Activated CD4-positive, alpha-beta memory T cell treated with anti-CD3 and anti-CD28 coated beads for 36 hours (primary cell): ENCODE data around the gene LRFN5. TPM values are rescaled to one million over a fixed set of nuclear protein-coding genes. Genes with fewer than 3 reads are reported as not detected.

ENCODE experiments used
- CTCF ChIA-PET: fragments of 350-600 bp; sonication (Branson Sonifier 250); formaldehyde crosslinking; loops from one replicate; lab custom pipeline; 2021; ENCODE audit warnings: antibody characterized with exemption, inconsistent platforms; lab: Charles Lee
- POLR2A ChIA-PET: fragments of 350-600 bp; sonication (Branson Sonifier 250); formaldehyde crosslinking; loops from one replicate; lab custom pipeline; 2021; ENCODE audit warnings: antibody characterized with exemption; lab: Charles Lee
- DNase-seq: peaks from one replicate; pipeline ENCODE4 v3.0.0-alpha.2; 2020
- H3K27ac Mint-ChIP-seq: one replicate; pipeline ENCODE4 v1.8.0; 2021; ENCODE audit warnings: mixed read lengths
- H3K27me3 Mint-ChIP-seq: one replicate; pipeline ENCODE4 v1.8.0; 2021; ENCODE audit warnings: mixed read lengths
- H3K36me3 Mint-ChIP-seq: one replicate; pipeline ENCODE4 v1.8.0; 2021; ENCODE audit warnings: mixed read lengths
- H3K4me1 Mint-ChIP-seq: one replicate; pipeline ENCODE4 v1.8.0; 2021; ENCODE audit warnings: low read depth, mixed read lengths
- H3K4me3 Mint-ChIP-seq: one replicate; pipeline ENCODE4 v1.8.0; 2021; ENCODE audit warnings: mild to moderate bottlenecking, mixed read lengths
- H3K9me3 Mint-ChIP-seq: one replicate; pipeline ENCODE4 v1.8.0; 2021; ENCODE audit warnings: mixed read lengths
- intact Hi-C: fragments of 100-400 bp; cut with micrococcal nuclease; formaldehyde crosslinking; loops from one replicate; pipeline ENCODE4 v1.15.1; 2023
- total RNA-seq, 2 experiments: library from RNA; stranded (reverse); gene quantifications; one replicate each; pipeline ENCODE4 v1.2.3, GENCODE V29; 2021

LRFN5 gene
- total RNA-seq, 2 experiments from 2014 or later = not detected

DNA sequence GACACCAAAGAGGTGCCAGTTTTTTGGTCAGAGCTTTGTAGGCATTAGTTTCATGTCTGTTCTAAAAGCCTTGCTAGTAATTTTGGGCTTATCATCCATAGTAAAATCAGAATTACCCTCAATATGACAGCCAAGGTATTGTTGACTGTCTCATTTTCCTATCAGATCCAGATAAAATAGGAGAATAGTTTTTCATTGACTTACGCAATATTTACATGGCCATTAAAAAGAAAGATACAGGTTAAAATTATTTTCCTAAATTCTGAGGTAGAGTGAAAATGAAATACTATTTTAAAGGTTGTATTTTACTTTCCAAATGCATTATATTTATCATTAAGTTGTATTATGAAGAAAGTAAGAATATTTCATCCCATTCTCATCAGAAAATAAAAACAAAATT is 203.7 kb downstream of the LRFN5 start:
- Mint-ChIP-seq H3K36me3 (no peaks in the 10 kb centered on the region), H3K4me1 (no peaks in the 10 kb centered on the region), H3K9me3 (no peaks in the 10 kb centered on the region), H3K27ac (no peak overlapping the region), H3K4me3 (no peak overlapping the region), H3K27me3 (no peaks in the 10 kb centered on the region)
- DNase-seq = no peak
- POLR2A ChIA-PET = no interaction called here
- intact Hi-C loops = no loop called here
- CTCF ChIA-PET = no interaction called here

DNA sequence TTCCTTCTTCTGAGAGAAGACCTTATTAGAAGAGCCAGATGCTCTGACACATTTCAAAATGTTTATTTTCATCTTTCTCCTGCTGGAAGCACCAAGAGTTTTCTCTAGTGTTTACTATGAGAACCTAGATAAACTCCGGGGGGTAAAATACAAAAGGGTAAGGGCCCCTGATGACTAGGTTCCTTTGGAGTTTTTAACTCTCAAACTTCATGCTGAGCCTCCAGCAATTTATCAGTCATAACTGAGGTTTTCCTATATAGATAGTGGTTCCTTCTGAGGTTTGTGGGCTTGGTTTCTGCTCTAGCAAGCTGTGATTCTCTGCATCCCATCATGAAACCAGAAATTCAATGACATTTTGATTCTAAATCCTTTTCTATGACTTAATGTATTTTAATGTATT is 210.9 kb downstream of the LRFN5 start:
- Mint-ChIP-seq H3K36me3 (no peaks in the 10 kb centered on the region), H3K4me1 (no peaks in the 10 kb centered on the region), H3K27ac (no peak overlapping the region), H3K4me3 (no peak overlapping the region), H3K27me3 (no peaks in the 10 kb centered on the region), H3K9me3 (no peaks in the 10 kb centered on the region)
- intact Hi-C loops = no loop called here
- POLR2A ChIA-PET = no interaction called here
- DNase-seq = no peak
- CTCF ChIA-PET = no interaction called here

DNA sequence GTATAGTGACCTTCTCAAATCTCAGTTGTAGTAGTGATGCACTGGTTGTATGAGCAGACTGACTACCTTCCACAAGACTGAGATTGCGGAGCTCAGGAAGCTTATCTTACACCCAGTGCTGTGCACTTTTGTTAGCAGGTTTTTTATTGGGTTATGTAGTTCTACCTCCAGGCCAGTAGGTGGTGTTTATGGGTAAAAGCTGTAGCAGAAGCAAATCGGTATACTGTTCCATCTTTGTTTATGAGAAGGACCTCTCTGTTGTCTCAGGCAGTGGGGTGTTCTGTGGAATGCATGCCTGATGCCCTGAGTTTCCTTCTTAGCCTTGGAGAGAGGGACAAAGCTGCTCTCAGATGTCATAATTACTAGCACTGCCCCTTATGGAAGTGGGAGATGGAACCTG is 217.8 kb downstream of the LRFN5 start:
- Mint-ChIP-seq H3K9me3 (peaks cover 11% of the 10 kb centered on the region), H3K27me3 (no peaks in the 10 kb centered on the region)
- CTCF ChIA-PET = no interaction called here

DNA sequence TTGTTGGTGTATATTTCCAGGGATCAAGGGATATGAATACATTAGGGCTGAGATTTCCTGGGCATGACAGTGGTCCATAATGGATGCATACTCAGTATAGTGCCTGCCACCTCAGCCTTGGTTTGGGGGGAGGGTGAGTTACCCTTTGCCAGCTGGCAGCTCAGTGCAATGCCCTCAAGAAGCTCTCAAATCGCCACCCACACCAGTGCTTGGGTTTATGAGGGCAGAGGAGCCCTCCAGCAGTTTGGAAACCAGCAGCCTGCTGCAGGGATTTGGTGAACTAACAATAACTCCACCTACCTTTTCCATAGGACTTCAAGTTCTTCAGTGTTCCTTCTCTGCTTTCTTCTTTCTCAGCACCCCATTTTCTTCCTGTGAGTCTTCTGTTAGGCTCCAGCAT is 218.9 kb downstream of the LRFN5 start:
- CTCF ChIA-PET = no interaction called here

More for the DNA sequence above, 217.8 kb downstream of the LRFN5 start:
- no peaks in the 10 kb centered on the region for H3K4me1 Mint-ChIP-seq
- H3K27ac Mint-ChIP-seq = no peak overlapping the region
- no peaks in the 10 kb centered on the region for H3K36me3 Mint-ChIP-seq
- intact Hi-C loops = no loop called here
- no peak overlapping the region for H3K4me3 Mint-ChIP-seq
- DNase-seq = no peak
- POLR2A ChIA-PET = no interaction called here

DNA sequence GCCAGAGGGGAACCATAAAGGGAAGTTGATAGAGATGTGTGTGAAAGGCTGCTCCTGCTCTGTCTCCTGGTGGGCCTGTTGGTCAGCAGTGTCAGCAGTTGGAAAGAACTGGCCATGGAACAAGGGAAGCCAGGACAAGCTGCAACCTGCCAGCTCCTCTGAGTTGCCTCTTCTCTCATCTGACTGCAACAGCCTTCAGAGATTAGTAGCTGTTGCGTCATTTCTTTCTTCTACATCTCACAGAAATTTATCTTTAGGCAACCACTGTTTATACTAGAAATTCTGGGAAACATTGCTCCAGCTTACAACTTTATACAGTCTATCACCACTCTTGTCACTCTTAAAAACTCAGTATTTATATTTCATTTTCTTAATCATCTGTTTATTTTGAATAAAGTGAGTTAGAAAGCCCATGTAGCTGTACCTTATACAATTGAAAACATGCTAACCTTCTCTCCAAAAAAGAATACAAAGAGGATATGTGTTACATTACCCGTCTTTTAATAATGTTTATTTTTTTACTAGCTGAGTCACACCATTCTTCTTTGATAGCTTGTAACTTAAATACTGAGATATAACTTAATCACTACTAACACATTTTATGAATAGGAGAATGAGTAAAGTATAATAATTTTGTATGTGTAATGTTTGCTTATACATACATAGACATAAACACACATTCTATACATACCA is 224.2 kb downstream of the LRFN5 start:
- intact Hi-C loops = no loop called here
- POLR2A ChIA-PET = no interaction called here
- Mint-ChIP-seq H3K36me3 (no peaks in the 10 kb centered on the region), H3K27ac (no peak overlapping the region), H3K4me3 (no peak overlapping the region), H3K27me3 (no peaks in the 10 kb centered on the region), H3K4me1 (no peaks in the 10 kb centered on the region), H3K9me3 (no peaks in the 10 kb centered on the region)
- CTCF ChIA-PET = no interaction called here
- no peak for DNase-seq

More for the DNA sequence above, 218.9 kb downstream of the LRFN5 start:
- no peaks in the 10 kb centered on the region for H3K36me3 Mint-ChIP-seq
- H3K27me3 Mint-ChIP-seq = no peaks in the 10 kb centered on the region
- no peak overlapping the region for H3K4me3 Mint-ChIP-seq
- intact Hi-C loops = no loop called here
- POLR2A ChIA-PET = no interaction called here
- peaks cover 11% of the 10 kb centered on the region for H3K9me3 Mint-ChIP-seq
- H3K4me1 Mint-ChIP-seq = no peaks in the 10 kb centered on the region
- H3K27ac Mint-ChIP-seq = no peak overlapping the region
- DNase-seq = no peak

DNA sequence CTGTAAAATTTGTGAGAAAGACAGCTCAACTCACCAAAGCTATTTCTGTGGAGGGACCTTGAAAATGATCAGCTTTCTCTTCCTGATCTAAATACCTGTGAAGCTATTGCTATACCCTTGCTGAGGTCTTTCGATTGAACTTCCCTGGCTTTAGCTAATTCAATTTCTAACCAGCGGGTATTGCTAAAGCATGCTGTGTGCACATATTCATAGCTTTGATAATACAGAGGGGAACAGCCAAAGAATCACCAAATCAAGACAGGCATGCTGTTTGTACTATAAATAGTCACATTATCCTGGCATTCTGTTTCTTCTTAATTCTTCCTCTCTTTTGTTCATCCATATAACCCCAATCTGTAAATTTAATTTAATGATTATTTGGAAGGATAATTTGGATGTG is 233.0 kb downstream of the LRFN5 start:
- no peaks in the 10 kb centered on the region for H3K27me3 Mint-ChIP-seq
- H3K9me3 Mint-ChIP-seq = no peaks in the 10 kb centered on the region
- CTCF ChIA-PET = no interaction called here
- H3K4me1 Mint-ChIP-seq = no peaks in the 10 kb centered on the region
- POLR2A ChIA-PET = no interaction called here
- no peak for DNase-seq
- H3K36me3 Mint-ChIP-seq = no peaks in the 10 kb centered on the region
- intact Hi-C loops = no loop called here
- H3K4me3 Mint-ChIP-seq = no peak overlapping the region
- no peak overlapping the region for H3K27ac Mint-ChIP-seq

DNA sequence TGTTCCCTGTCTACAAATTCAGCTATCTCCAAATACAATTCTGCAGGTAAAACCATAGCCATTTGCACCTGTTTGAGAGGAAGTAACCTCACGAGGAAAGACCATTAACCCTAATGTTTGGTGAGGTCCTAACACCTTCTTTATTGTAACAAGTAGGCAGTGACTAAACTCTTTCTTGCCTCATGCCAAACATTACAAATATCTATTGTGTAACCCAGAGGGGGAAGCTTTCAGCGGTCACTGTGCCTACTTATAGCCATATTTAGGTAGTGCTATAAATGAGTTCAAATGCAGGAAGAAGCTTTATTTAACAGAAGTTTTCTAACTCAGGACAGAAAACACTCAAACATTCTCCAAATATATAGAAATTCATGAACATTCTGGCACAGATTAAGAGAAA is 252.7 kb downstream of the LRFN5 start:
- intact Hi-C loops = no loop called here
- POLR2A ChIA-PET = no interaction called here
- H3K36me3 Mint-ChIP-seq = no peaks in the 10 kb centered on the region
- CTCF ChIA-PET = no interaction called here
- no peaks in the 10 kb centered on the region for H3K9me3 Mint-ChIP-seq
- H3K27ac Mint-ChIP-seq = no peak overlapping the region
- H3K27me3 Mint-ChIP-seq = no peaks in the 10 kb centered on the region
- H3K4me3 Mint-ChIP-seq = no peak overlapping the region
- no peaks in the 10 kb centered on the region for H3K4me1 Mint-ChIP-seq
- DNase-seq = no peak

DNA sequence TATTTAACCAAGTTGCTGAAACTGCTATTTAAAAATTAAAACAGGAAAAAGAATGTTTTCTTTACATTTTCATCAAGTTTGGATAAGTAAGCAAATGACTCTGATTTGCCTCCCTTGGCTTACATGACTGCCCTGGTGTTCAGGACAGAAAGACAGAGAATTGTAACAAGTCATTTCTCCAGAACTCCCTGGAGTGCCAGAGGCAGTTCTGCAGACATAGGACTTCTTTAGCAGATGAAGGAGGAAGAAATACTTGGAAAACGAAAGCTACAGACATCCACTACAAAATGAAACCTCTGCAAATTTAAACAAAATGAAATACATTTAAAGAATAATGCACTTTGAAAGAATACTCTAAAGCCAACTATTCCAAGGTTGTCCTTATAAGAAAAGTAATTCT is 253.9 kb downstream of the LRFN5 start:
- POLR2A ChIA-PET = no interaction called here
- CTCF ChIA-PET = no interaction called here

DNA sequence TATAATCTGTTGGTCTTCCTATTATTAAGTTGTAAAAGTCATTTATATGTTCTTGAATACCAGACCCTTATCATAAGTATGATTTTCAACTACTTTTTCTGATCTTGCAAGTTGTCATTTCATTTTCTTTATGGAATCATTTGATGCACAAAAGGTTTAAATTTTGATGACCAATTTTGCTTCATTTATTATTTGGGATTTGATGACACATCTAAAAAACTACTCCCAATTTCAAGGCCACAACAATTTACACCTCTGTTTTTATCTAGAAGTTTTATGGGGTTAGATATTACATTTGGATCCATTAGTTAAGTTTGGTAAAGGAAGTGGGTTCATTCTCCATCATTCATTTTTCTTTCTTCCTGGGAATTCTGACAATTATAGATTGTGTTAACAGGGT is 259.2 kb downstream of the LRFN5 start:
- no peak for DNase-seq
- H3K27ac Mint-ChIP-seq = no peak overlapping the region
- no peaks in the 10 kb centered on the region for H3K4me1 Mint-ChIP-seq
- H3K9me3 Mint-ChIP-seq = peaks cover 2% of the 10 kb centered on the region
- ChIA-PET POLR2A (no interaction called here), CTCF (no interaction called here)
- H3K4me3 Mint-ChIP-seq = no peak overlapping the region
- intact Hi-C loops = no loop called here
- H3K36me3 Mint-ChIP-seq = no peaks in the 10 kb centered on the region
- H3K27me3 Mint-ChIP-seq = no peaks in the 10 kb centered on the region

More for the DNA sequence above, 253.9 kb downstream of the LRFN5 start:
- Mint-ChIP-seq H3K4me1 (no peaks in the 10 kb centered on the region), H3K4me3 (no peak overlapping the region), H3K27me3 (no peaks in the 10 kb centered on the region), H3K36me3 (no peaks in the 10 kb centered on the region), H3K27ac (no peak overlapping the region), H3K9me3 (no peaks in the 10 kb centered on the region)
- DNase-seq = no peak
- intact Hi-C loops = no loop called here

DNA sequence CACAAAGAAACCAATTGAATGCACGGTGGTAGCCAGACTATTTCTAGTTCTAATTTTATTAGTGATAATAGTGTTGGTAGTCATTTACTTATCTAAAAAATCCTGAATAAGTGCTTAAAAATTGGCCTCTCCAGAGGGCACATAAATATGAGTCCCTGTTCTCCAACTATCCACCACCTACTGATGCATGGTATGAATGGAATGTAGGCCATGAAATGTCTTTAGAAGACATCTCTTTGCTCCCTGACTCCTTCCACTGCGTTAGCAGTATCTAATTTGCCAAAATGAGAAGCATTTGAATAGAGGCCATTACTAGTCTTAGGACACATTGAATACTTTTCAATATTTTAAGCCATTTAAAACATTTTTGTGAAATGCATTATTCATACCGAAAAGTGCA is 261.7 kb downstream of the LRFN5 start:
- intact Hi-C loops = no loop called here
- no peaks in the 10 kb centered on the region for H3K27me3 Mint-ChIP-seq
- ChIA-PET POLR2A (no interaction called here), CTCF (no interaction called here)
- no peak overlapping the region for H3K4me3 Mint-ChIP-seq
- H3K4me1 Mint-ChIP-seq = no peaks in the 10 kb centered on the region
- peaks cover 2% of the 10 kb centered on the region for H3K9me3 Mint-ChIP-seq
- DNase-seq = no peak
- H3K27ac Mint-ChIP-seq = no peak overlapping the region
- H3K36me3 Mint-ChIP-seq = no peaks in the 10 kb centered on the region

DNA sequence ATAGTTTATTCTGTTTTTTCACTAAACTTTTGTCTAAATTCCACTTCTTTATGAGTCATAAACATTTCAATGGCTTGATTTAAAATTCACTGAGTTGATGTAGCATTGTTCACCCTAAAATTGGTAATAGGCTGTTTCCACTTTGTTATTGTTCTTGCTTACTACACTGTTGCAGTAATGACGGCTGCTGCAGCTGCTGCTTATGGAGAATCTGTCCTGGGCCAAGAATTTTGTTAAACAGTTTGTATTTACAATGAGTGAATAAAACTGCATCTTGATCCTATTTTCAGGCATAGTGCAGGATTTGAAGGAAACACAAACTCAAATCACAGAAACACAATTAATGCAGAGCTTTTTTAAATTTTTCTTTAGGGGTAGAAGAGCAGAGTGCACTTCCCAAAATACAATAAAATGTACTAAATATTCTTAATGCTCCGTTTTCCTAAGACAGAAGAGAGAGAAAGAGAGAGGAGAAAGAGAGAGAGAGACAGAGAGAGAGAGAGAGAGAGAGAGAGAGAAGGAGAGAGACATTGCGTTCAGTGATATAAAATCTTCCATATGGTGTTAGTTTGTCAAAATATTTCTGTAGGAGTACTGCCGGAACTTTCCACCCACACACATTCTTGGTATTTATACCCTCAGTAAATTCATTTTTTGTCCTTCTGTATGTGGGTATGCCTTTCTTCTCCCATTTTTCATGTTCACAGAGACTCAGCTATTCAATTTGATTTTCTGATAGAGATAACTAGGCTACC is 266.4 kb downstream of the LRFN5 start:
- H3K4me1 Mint-ChIP-seq = no peaks in the 10 kb centered on the region
- H3K27me3 Mint-ChIP-seq = no peaks in the 10 kb centered on the region
- no peak overlapping the region for H3K4me3 Mint-ChIP-seq
- H3K27ac Mint-ChIP-seq = no peak overlapping the region
- H3K9me3 Mint-ChIP-seq = peaks cover 2% of the 10 kb centered on the region
- no peaks in the 10 kb centered on the region for H3K36me3 Mint-ChIP-seq
- POLR2A ChIA-PET = no interaction called here
- intact Hi-C loops = no loop called here
- no peak for DNase-seq
- CTCF ChIA-PET = no interaction called here

DNA sequence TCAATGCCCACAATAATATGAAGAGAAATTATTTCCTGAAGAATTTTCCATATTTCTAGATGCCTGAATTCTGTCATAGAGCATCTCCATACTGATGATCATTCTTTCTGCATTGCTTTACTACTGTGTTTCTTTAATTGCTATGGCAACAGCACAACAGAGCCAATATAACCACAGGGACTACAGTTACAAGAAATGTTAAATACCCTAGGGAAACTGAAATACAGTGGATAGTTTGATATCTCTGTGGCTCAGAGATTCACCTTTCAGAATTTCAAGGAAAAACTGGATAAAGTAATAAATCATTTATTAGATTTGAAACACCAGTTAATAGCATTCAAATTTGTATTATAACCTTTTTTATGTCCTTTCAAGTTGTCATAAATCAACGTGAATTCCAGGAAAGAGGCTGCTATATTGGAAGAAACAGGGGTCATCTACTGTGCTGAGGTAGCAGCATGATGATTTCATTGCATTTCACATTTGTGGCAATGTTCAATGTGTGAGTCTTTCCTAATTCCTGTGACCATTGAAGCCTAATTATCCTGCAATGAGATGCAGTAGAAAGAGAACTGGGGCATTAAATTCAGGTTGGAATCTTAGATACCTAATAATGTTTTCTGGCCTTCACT is 267.1 kb downstream of the LRFN5 start:
- Mint-ChIP-seq H3K4me3 (no peak overlapping the region), H3K4me1 (no peaks in the 10 kb centered on the region), H3K36me3 (no peaks in the 10 kb centered on the region), H3K27ac (no peak overlapping the region), H3K9me3 (peaks cover 2% of the 10 kb centered on the region), H3K27me3 (no peaks in the 10 kb centered on the region)
- POLR2A ChIA-PET = no interaction called here
- intact Hi-C loops = no loop called here
- CTCF ChIA-PET = no interaction called here
- no peak for DNase-seq
